Measurements from ENCODE around the gene ZMYND11.
"Not testable (repeated sequence)": the region's sequence is repeated elsewhere in the genome, so short reads cannot be mapped to it uniquely, and the experiment has no call there.

Gene ZMYND11

GRCh38 chr10:132946-133898 is 2.0 kb upstream of the ZMYND11 start:
- no peak for DNase-seq (ENCODE audit: low read depth in 2 of 2)

- DNase-seq (ENCODE audit: low read depth in 2 of 2): peak; percentile 9 to 15
Measured at GRCh38 chr10:134247-135131, 766 bp upstream of the ZMYND11 start.

- peak; percentile 35 for DNase-seq (ENCODE audit: low read depth in 2 of 2)
Measured at GRCh38 chr10:135601-136464, 578 bp downstream of the ZMYND11 start.

GRCh38 chr10:136465-136762 is 1.2 kb downstream of the ZMYND11 start:
- no peak for DNase-seq (ENCODE audit: low read depth in 2 of 2)

GRCh38 chr10:137031-137430 is 1.8 kb downstream of the ZMYND11 start:
- DNase-seq (ENCODE audit: low read depth in 2 of 2): peak; percentile 6 to 15

GRCh38 chr10:137606-138005 is 2.4 kb downstream of the ZMYND11 start:
- DNase-seq (ENCODE audit: low read depth in 2 of 2): no peak

GRCh38 chr10:142371-142770 is 7.1 kb downstream of the ZMYND11 start:
- DNase-seq (ENCODE audit: low read depth in 2 of 2): no peak

GRCh38 chr10:152915-153314 is 17.7 kb downstream of the ZMYND11 start:
- DNase-seq (ENCODE audit: low read depth in 2 of 2): no peak

- DNase-seq (ENCODE audit: low read depth in 2 of 2): no peak
Measured at GRCh38 chr10:154348-154747, 19.1 kb downstream of the ZMYND11 start.

- DNase-seq (ENCODE audit: low read depth in 2 of 2): no peak
Measured at GRCh38 chr10:167383-167782, 32.1 kb downstream of the ZMYND11 start.

GRCh38 chr10:173741-174140 is 38.5 kb downstream of the ZMYND11 start:
- DNase-seq (ENCODE audit: low read depth in 2 of 2): no peak

GRCh38 chr10:176677-177076 is 41.4 kb downstream of the ZMYND11 start:
- no peak for DNase-seq (ENCODE audit: low read depth in 2 of 2)

GRCh38 chr10:178208-178607 is 43.0 kb downstream of the ZMYND11 start:
- DNase-seq (ENCODE audit: low read depth in 2 of 2): no peak

GRCh38 chr10:178723-179122 is 43.5 kb downstream of the ZMYND11 start:
- DNase-seq (ENCODE audit: low read depth in 2 of 2): no peak

GRCh38 chr10:182441-183201 is 47.4 kb downstream of the ZMYND11 start:
- no peak for DNase-seq (ENCODE audit: low read depth in 2 of 2)

- no peak for DNase-seq (ENCODE audit: low read depth in 2 of 2)
Measured at GRCh38 chr10:184174-184573, 48.9 kb downstream of the ZMYND11 start.

- no peak for DNase-seq (ENCODE audit: low read depth in 2 of 2)
Measured at GRCh38 chr10:184911-185310, 49.7 kb downstream of the ZMYND11 start.

- DNase-seq (ENCODE audit: low read depth in 2 of 2): not testable (repeated sequence)
Measured at GRCh38 chr10:185571-185970, 50.3 kb downstream of the ZMYND11 start.

- no peak for DNase-seq (ENCODE audit: low read depth in 2 of 2)
Measured at GRCh38 chr10:186911-187310, 51.7 kb downstream of the ZMYND11 start.

GRCh38 chr10:188546-188945 is 53.3 kb downstream of the ZMYND11 start:
- no peak for DNase-seq (ENCODE audit: low read depth in 2 of 2)

GRCh38 chr10:190216-190615 is 55.0 kb downstream of the ZMYND11 start:
- no peak for DNase-seq (ENCODE audit: low read depth in 2 of 2)
